Measurements from ENCODE around the gene TMC3. TPM values are rescaled to one million over a fixed set of nuclear protein-coding genes. Genes with fewer than 3 reads are reported as not detected.
"Not testable (repeated sequence)": the region's sequence is repeated elsewhere in the genome, so short reads cannot be mapped to it uniquely, and the experiment has no call there.

The TMC3 gene
- not detected for total RNA-seq
- long read RNA-seq: 0 reads

GRCh38 chr15:81373775-81374395 is at the start of gene TMC3:
TSS of gene TMC3 (minus strand) at chr15:81374213. CDS start at chr15:81374077, 136 bp downstream.
- H3K36me3 ChIP-seq: no peaks in the 10 kb centered on the region
- TF ChIP-seq CTCF (IDR thresholded peaks at IDR 0.05; ENCODE audit: borderline replicate concordance): no peak
- no peak for DNase-seq
- H3K27me3 ChIP-seq (ENCODE audit: low read depth): peaks cover 10% of the 10 kb centered on the region
- no peaks in the 10 kb centered on the region for H3K9me3 ChIP-seq (replicated peaks)
- intact Hi-C loops (cut with micrococcal nuclease): no loop called here
- H3K4me3 ChIP-seq: no peak within 1 kb of the TSS
- no peak within 1 kb of the TSS for H3K27ac ChIP-seq (replicated peaks)
- no peaks in the 10 kb centered on the region for H3K4me1 ChIP-seq

GRCh38 chr15:81421461-81421860 is 47.4 kb upstream of the TMC3 start:
- Histone ChIP-seq H3K27me3 (ENCODE audit: low read depth) (no peaks in the 10 kb centered on the region), H3K4me3 (no peak overlapping the region), H3K36me3 (no peaks in the 10 kb centered on the region), H3K9me3 (replicated peaks) (no peaks in the 10 kb centered on the region), H3K27ac (replicated peaks) (no peak overlapping the region), H3K4me1 (no peaks in the 10 kb centered on the region)
- no peak for TF ChIP-seq CTCF (IDR thresholded peaks at IDR 0.05; ENCODE audit: borderline replicate concordance)
- intact Hi-C loops (cut with micrococcal nuclease): no loop called here
- no peak for DNase-seq

DNA sequence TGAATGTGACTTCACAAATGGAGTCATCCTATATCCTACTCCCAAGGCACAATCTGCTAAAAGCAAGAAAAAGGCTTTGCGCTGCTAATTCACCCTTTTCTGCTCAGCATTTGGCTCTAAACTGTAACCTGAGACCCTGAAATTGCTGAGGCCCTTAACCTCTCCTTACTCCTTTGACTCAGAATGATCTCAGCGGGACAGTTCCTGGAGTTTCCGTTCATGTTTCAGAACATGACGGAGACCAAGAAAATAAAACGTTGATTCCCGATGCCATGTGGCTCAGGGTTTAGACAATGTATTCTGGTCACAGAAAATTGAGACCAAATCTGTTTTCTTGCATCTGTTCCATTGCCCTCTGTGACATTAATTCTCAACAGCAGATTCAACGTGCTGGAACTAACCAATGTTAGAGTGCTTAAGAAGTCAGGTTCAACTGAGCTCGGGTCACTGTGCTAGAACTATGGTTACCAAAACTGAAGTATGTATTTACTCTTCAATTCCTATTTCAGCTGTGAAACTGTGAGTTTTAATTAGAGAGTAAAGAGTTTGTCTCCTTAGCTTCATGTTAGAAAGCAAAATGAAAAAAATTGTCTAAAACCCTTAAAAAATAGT is 45.4 kb upstream of the TMC3 start:
- intact Hi-C loops (cut with micrococcal nuclease): no loop called here
- Histone ChIP-seq H3K27me3 (ENCODE audit: low read depth) (no peaks in the 10 kb centered on the region), H3K4me1 (no peaks in the 10 kb centered on the region), H3K27ac (replicated peaks) (no peak overlapping the region), H3K4me3 (no peak overlapping the region), H3K36me3 (no peaks in the 10 kb centered on the region), H3K9me3 (replicated peaks) (no peaks in the 10 kb centered on the region)
- no peak for TF ChIP-seq CTCF (IDR thresholded peaks at IDR 0.05; ENCODE audit: borderline replicate concordance)
- DNase-seq: no peak

DNA sequence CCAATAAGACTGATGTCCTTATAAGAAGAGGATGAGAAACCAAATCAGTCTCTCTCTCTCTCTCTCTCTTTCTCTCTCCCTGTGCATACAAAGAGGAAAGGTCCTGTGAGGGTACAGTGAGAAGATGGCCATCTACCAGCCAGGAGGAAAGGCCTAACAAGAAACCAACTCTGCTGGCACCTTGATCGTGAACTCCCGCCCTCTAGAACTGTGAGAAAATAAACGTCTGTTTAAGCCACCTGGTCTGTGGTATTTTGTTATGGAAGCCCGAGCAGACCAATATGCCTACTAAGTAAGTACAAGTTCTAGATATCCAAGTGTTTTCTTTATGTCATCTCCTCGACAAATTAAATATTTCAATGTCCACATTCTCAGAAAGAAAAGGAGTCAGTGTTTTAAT is 44.9 kb upstream of the TMC3 start:
- Histone ChIP-seq H3K36me3 (no peaks in the 10 kb centered on the region), H3K4me1 (no peaks in the 10 kb centered on the region), H3K27me3 (ENCODE audit: low read depth) (no peaks in the 10 kb centered on the region), H3K27ac (replicated peaks) (no peak overlapping the region), H3K4me3 (no peak overlapping the region), H3K9me3 (replicated peaks) (no peaks in the 10 kb centered on the region)
- no peak for DNase-seq
- intact Hi-C loops (cut with micrococcal nuclease): no loop called here
- no peak for TF ChIP-seq CTCF (IDR thresholded peaks at IDR 0.05; ENCODE audit: borderline replicate concordance)

GRCh38 chr15:81418444-81418843 is 44.4 kb upstream of the TMC3 start:
- H3K27me3 ChIP-seq (ENCODE audit: low read depth): no peaks in the 10 kb centered on the region
- H3K27ac ChIP-seq (replicated peaks): no peak overlapping the region
- intact Hi-C loops (cut with micrococcal nuclease): no loop called here
- H3K4me1 ChIP-seq: no peaks in the 10 kb centered on the region
- no peak for DNase-seq
- no peak overlapping the region for H3K4me3 ChIP-seq
- no peaks in the 10 kb centered on the region for H3K9me3 ChIP-seq (replicated peaks)
- H3K36me3 ChIP-seq: no peaks in the 10 kb centered on the region
- TF ChIP-seq CTCF (IDR thresholded peaks at IDR 0.05; ENCODE audit: borderline replicate concordance): no peak

DNA sequence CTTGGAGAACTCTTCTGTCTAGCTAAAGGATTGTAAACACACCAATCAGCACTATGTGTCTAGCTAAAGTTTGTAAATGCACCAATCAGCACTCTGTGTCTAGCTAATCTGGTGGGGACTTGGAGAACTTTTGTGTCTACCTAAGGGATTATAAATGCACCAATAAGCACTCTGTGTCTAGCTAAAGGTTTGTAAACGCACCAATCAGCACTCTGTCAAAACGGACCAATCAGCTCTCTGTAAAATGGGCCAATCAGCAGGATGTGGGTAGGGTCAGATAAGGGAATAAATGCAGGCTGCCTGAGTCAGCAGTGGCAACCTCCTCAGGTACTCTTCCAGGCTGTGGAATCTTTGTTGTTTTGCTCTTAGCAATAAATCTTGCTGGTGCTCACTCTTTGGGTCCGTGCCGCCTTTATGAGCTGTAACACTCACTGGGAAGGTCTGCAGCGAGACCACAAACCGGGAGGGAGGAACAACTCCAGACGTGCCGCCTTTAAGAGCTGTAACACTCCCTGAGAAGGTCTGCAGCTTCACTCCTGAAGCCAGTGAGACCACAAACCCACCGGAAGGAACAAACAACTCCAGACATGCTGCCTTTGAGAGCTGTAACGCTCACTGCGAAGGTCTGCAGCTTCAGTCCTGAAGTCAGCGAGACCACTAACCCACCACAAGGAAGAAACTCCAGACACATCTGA is 40.4 kb upstream of the TMC3 start:
- peaks cover 19% of the 10 kb centered on the region for H3K4me1 ChIP-seq
- H3K4me3 ChIP-seq; H3K36me3 ChIP-seq; H3K27ac ChIP-seq (replicated peaks); H3K9me3 ChIP-seq (replicated peaks); DNase-seq; intact Hi-C loops (cut with micrococcal nuclease); H3K27me3 ChIP-seq (ENCODE audit: low read depth): not testable (repeated sequence)
